Epithelial cell of esophagus (primary cell): Measurements from ENCODE around the gene ETS1.
A peak's percentile ranks its signal among the peaks of the same experiment; 100 is the strongest.

ENCODE experiments used
- DNase-seq: peaks from one replicate; pipeline ENCODE4 v3.0.0; 2010; ENCODE audit warnings: low read depth
- H3K4me3 ChIP-seq: 2 replicates; pipeline ENCODE4 v1.5.1; 2011; ENCODE audit warnings: mild to moderate bottlenecking, low read length, control low read depth
- TF ChIP-seq, protein P1 (sequence below): IDR thresholded peaks from 2 replicates; pipeline ENCODE4 v1.5.1; 2011; ENCODE audit warnings: low read depth, mild to moderate bottlenecking, low read length, control low read depth, inconsistent platforms; ENCODE audit not compliant: insufficient read depth; ENCODE audit errors: missing control alignments

The ETS1 gene

DNA sequence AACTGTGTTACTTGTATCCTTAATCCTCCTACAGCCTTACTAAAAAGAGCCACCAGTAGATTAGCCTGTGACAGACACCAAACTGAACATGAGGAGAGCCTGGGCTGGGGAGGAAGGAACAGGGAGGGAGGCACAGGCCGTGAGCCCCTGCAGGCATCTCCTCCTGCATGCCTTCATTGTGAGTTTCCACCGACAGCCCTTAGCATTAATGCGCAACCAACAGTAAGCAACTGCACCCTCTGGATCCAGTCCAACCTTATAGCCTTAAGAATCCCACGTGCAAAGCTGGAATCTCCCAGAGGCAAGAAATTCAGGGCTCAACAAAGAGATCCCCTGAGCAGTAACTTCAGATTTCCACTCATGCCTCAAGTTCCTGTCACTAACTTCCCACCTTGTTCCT is 84.6 kb downstream of the ETS1 start:
- no peak overlapping the region for H3K4me3 ChIP-seq
- TF ChIP-seq, protein P1, sequence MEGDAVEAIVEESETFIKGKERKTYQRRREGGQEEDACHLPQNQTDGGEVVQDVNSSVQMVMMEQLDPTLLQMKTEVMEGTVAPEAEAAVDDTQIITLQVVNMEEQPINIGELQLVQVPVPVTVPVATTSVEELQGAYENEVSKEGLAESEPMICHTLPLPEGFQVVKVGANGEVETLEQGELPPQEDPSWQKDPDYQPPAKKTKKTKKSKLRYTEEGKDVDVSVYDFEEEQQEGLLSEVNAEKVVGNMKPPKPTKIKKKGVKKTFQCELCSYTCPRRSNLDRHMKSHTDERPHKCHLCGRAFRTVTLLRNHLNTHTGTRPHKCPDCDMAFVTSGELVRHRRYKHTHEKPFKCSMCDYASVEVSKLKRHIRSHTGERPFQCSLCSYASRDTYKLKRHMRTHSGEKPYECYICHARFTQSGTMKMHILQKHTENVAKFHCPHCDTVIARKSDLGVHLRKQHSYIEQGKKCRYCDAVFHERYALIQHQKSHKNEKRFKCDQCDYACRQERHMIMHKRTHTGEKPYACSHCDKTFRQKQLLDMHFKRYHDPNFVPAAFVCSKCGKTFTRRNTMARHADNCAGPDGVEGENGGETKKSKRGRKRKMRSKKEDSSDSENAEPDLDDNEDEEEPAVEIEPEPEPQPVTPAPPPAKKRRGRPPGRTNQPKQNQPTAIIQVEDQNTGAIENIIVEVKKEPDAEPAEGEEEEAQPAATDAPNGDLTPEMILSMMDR = no peak
- peak; percentile 93 for DNase-seq

DNA sequence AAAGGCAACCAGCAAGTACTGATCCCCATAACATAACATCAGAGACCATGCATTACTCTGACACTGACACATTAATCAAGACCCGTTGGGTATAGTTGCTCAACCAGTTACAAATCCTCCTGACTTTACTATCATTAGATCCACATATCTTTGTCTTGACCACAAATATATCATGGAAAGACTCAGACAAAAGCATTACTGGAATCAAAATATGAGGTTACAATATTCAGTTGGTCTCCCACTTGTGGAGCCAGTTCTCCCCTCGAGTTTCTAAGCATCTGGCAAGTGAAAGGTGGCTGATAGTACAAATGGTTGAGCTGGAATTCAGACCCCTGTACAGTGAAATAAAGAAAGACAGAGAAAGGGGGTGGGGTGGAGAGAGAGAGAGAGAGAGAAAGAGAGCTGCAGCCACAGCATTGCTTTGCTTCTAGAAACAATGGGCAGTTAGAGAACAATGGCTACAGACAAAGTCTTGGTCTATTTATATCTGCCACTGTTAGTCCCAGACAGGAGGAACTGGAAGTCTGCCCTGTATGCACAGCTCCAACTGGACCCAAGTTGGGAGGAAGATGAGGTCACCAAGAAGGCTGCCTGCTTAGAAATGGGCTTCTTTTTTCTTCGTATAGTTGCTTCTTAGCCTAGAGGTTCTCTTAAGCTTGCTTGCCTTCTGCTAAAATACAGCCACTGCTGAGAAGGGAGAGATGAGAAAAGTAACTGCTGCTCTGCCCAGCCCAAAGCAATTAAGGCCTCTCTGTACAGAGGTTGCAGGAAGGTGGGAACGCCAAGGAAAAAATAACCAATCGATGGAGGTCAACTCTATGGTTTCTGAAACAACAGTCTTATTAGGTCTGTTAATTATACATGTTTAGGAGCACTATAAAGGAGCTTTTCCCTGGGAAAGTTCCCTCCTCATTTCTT is 85.5 kb downstream of the ETS1 start:
- TF ChIP-seq, protein P1 = no peak
- DNase-seq = no peak

DNA sequence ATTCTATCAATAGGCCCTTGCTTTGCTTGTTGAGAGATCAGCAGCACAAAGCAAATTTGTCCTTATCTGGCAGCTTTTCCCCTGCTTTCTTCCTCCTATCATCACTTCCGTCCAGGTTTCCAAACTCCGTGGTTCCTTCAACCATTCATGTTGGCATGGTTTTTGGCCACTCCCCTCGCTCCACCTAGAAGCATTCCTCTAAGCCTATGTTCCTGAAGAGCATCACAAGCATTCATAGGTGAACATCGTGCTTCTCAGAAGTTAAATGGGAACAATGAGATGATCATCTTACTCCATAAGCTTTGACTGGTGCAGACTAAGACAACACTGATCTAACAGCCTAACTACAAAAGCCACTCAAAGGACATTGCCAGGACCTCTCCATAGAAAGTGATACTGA is 86.3 kb downstream of the ETS1 start:
- no peak overlapping the region for H3K4me3 ChIP-seq
- DNase-seq = no peak
- TF ChIP-seq, protein P1 = no peak

More for the DNA sequence above, 85.5 kb downstream of the ETS1 start:
- no peak overlapping the region for H3K4me3 ChIP-seq

DNA sequence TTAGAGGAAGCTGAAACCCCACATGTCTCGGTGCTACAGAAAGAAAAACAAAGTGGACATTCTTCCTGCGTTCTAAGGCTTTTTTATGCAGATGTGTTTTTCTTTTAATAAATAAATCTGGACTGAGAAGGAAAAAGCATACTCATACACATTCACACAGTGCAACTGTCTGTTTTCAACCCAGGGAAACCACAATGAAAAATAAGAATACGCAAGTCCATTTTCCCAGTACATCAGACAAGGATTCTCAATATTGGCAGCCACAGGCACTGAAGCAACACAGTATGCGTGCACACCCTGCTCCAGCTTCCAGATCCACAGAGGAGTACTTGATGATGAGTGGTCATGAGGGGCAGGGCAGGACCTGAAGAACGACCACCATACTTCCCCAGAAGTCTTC is 86.9 kb downstream of the ETS1 start:
- H3K4me3 ChIP-seq = no peak overlapping the region
- DNase-seq = no peak
- TF ChIP-seq, protein P1 = no peak

DNA sequence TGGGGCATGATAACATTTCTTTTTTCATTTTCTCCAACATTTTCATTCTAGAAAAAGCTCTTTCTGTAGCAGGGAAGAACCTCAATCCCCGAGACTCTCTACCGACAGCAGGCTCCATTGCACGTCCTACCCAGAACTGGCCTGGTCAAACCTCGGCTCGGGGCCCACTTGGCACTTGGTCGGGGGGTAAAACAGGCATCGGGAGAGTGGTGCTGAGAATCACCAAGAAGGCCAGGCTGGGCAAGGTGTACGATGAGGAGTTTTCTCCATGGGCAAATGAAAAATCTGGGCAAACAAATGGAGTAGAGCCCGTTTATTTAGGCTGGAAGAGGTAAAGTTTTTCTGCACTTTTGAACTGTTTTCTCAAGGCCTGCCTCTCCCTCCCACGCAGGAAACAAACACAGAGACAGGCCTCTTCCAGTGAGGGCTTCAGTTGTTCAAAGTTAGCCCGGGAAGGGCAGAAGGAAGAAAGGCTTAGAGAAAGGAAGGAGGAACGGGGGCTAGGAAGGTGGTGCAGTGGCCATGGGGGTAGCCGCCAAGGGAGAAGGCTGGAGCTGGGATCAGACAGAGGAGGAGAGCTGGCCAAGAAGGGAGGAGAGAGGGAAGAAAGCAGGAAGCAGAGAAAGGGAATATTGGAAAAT is 87.6 kb downstream of the ETS1 start:
- DNase-seq = no peak
- no peak overlapping the region for H3K4me3 ChIP-seq
- TF ChIP-seq, protein P1 = no peak

DNA sequence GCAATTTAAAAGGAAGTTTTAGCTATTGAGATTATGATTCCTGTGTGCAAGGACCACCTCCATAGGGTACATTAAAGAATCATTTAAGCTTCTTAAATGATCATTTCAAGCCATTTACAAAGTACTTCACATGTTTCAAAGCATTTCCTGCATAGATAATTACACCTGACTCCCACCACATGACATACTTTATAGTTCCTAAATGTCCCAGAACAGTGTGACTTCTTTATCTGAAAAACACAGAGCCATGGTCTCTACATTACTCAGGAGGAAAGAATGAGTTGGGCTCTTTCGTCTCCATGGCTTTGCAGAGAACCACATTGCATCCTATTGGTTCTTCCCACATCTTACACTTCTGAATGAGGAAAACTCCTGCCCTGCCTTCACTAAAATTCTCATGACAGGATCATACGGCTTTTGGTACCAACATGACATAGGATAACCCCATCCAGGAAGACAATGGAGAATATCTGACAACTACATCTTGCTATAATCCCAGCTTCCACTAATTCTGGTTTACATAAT is 88.6 kb downstream of the ETS1 start:
- no peak overlapping the region for H3K4me3 ChIP-seq
- TF ChIP-seq, protein P1 = no peak
- no peak for DNase-seq
